Skeletal muscle satellite cell (primary cell): ENCODE measurements around the gene MDGA2.
"Not testable (repeated sequence)": the region's sequence is repeated elsewhere in the genome, so short reads cannot be mapped to it uniquely, and the experiment has no call there.

Experiments used
- H3K27me3 ChIP-seq: 2 replicates; pipeline ENCODE4 v1.7.0; 2013; ENCODE audit warnings: low read length; ENCODE audit not compliant: control insufficient read depth, insufficient read depth
- H3K36me3 ChIP-seq: 2 replicates; pipeline ENCODE4 v1.7.0; 2013; ENCODE audit warnings: mild to moderate bottlenecking, control low read depth, low read length; ENCODE audit not compliant: insufficient read depth
- H3K4me1 ChIP-seq: 2 replicates; pipeline ENCODE4 v1.7.0; 2013; ENCODE audit warnings: low read length; ENCODE audit not compliant: control insufficient read depth, insufficient read depth
- H3K4me2 ChIP-seq: 2 replicates; pipeline ENCODE4 v1.7.0; 2013; ENCODE audit warnings: mild to moderate bottlenecking, low read length
- H3K4me3 ChIP-seq: 2 replicates; pipeline ENCODE4 v1.7.0; 2013; ENCODE audit warnings: low read length
- H3K9ac ChIP-seq: 2 replicates; pipeline ENCODE4 v1.7.0; 2013; ENCODE audit warnings: mild to moderate bottlenecking, low read depth, low read length, moderate library complexity
- H3K9me3 ChIP-seq: replicated peaks from 2 replicates; pipeline ENCODE4 v1.7.0; 2013; ENCODE audit warnings: mild to moderate bottlenecking, control low read depth, low read length

MDGA2 gene

DNA sequence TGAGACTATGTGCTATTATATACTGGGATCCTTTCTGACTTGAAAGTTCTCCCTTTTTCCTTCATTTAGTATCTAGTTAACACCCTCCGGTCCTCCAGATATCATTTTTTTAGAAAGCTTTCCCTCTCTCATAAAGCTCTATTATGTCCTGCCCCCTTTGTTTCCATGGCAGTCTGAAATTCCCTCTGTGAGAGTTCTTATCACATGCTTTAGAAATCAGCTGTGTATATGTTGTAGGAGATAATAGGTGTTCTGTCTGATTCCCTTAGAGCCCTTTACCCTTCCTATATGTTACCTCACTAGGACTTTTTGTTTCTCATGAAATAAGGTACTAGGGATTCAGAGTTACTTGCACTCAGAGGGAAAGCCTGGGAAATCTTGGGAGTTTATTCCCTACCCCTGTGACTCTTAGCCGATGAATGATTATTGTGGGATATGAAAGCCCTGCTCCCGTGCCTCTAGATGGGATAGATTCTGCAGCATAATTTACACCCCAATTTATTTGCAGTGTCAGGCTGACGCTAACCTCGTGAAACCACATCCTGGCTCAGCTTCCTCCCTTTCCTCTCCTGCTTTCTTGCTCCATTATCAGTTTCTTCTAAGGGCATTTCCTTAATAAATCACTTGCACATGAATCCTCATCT lies 448.4 kb downstream of the MDGA2 start:
- no peaks in the 10 kb centered on the region for H3K36me3 ChIP-seq
- H3K27me3 ChIP-seq = no peaks in the 10 kb centered on the region
- H3K4me2 ChIP-seq = no peak overlapping the region
- H3K9ac ChIP-seq = no peak overlapping the region
- no peaks in the 10 kb centered on the region for H3K9me3 ChIP-seq
- H3K4me3 ChIP-seq = no peak overlapping the region
- no peaks in the 10 kb centered on the region for H3K4me1 ChIP-seq

DNA sequence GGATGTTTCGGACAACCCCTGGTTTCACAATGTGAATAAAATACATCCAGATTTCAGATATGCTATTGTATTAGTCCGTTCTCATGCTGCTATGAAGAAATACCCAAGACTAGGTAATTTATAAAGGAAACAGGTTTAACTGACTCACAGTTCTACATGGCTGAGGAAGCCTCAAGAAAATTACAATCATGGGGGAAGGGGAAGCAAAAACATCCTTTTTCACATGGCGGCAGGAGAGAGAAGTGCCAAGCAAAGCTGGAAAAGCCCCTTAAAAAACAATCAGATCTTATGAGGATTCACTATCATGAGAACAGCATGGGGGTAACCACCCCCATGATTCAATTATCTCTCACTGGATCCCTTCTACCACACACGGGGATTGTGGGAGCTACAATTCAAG lies 451.7 kb downstream of the MDGA2 start:
- H3K36me3 ChIP-seq = no peaks in the 10 kb centered on the region
- H3K9me3 ChIP-seq = no peaks in the 10 kb centered on the region
- no peak overlapping the region for H3K9ac ChIP-seq
- H3K4me1 ChIP-seq = no peaks in the 10 kb centered on the region
- H3K4me2 ChIP-seq = no peak overlapping the region
- H3K4me3 ChIP-seq = no peak overlapping the region
- H3K27me3 ChIP-seq = no peaks in the 10 kb centered on the region

- H3K4me1 ChIP-seq = no peaks in the 10 kb centered on the region
- H3K9me3 ChIP-seq = peaks cover 4% of the 10 kb centered on the region
- H3K4me3 ChIP-seq = no peak overlapping the region
- no peaks in the 10 kb centered on the region for H3K36me3 ChIP-seq
- H3K4me2 ChIP-seq = no peak overlapping the region
- no peak overlapping the region for H3K9ac ChIP-seq
- no peaks in the 10 kb centered on the region for H3K27me3 ChIP-seq
Measured at GRCh38 chr14:47220096-47220495, 455.3 kb downstream of the MDGA2 start.

DNA sequence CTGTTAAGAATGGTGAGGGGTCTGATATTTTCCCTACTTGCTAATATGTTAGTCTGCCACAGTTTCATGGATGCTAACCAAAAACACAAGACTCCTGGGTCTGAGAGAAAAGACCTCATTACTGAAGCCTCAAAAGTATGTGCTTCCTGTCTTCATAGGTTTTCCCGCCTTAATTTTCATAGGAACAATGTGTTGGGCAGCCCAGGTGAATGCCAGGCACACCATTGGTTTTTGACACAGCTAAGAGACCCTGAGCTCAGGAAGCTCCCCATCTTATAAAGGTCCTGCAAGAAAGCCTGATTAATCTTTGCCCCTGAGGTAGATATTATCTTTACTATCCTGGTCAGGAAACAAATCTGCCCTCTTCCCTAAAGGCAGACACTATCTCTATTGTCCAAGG lies 464.1 kb downstream of the MDGA2 start:
- no peak overlapping the region for H3K4me2 ChIP-seq
- H3K27me3 ChIP-seq = no peaks in the 10 kb centered on the region
- H3K36me3 ChIP-seq = no peaks in the 10 kb centered on the region
- H3K4me1 ChIP-seq = no peaks in the 10 kb centered on the region
- H3K9me3 ChIP-seq = peaks cover 7% of the 10 kb centered on the region
- H3K9ac ChIP-seq = no peak overlapping the region
- no peak overlapping the region for H3K4me3 ChIP-seq

GRCh38 chr14:47210099-47210498 lies 465.3 kb downstream of the MDGA2 start:
- H3K36me3 ChIP-seq = no peaks in the 10 kb centered on the region
- no peaks in the 10 kb centered on the region for H3K4me1 ChIP-seq
- no peak overlapping the region for H3K4me3 ChIP-seq
- no peaks in the 10 kb centered on the region for H3K27me3 ChIP-seq
- H3K4me2 ChIP-seq = no peak overlapping the region
- peaks cover 4% of the 10 kb centered on the region for H3K9me3 ChIP-seq
- no peak overlapping the region for H3K9ac ChIP-seq

- Histone ChIP-seq H3K4me1 (no peaks in the 10 kb centered on the region), H3K4me3 (no peak overlapping the region), H3K4me2 (no peak overlapping the region), H3K9me3 (peaks cover 4% of the 10 kb centered on the region), H3K9ac (no peak overlapping the region), H3K36me3 (no peaks in the 10 kb centered on the region), H3K27me3 (no peaks in the 10 kb centered on the region)
Measured at GRCh38 chr14:47208434-47208833, 467.0 kb downstream of the MDGA2 start.

DNA sequence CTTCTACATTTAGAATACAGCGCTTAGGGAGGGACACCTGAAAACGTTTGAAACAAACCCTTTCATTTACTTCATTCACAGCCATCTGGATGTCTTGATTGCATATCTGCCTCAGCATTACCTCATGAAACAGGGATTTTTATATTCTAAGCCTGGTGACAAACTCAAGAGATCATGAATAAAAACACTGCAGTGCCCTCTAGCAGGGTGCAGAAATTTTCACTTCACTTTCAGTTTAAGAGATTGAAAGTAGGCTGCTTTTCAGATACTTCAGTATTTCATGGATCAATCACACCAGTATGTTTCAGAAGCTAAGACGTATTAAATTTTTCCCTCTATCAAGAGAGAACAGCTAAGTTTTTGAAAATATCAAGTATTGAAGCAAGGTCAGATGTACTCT lies 467.8 kb downstream of the MDGA2 start:
- Histone ChIP-seq H3K27me3 (no peaks in the 10 kb centered on the region), H3K9me3 (peaks cover 4% of the 10 kb centered on the region), H3K4me2 (no peak overlapping the region), H3K36me3 (no peaks in the 10 kb centered on the region), H3K4me3 (no peak overlapping the region), H3K4me1 (no peaks in the 10 kb centered on the region), H3K9ac (no peak overlapping the region)

- Histone ChIP-seq H3K4me3 (no peak overlapping the region), H3K36me3 (no peaks in the 10 kb centered on the region), H3K4me1 (no peaks in the 10 kb centered on the region), H3K9ac (no peak overlapping the region), H3K4me2 (no peak overlapping the region), H3K27me3 (no peaks in the 10 kb centered on the region), H3K9me3 (peaks cover 5% of the 10 kb centered on the region)
Measured at GRCh38 chr14:47200740-47201139, 474.7 kb downstream of the MDGA2 start.

DNA sequence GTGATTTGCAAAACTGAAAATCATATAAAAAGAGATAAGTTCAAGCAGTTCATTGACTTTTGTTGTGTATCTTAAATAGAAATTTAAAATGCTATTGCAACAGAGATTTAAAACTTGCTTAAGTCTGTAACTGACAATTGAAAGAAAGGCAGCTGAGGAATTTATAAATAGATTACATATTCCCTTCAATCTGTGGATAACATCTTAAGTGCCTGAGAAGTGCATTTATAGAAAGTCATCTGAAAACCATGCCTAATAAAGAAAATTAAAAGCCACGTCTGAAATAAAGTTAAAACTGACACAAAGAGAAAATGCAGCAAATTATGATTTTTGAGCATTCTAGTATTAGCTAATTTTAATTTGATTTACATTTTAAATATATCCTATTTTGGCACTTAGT lies 479.8 kb downstream of the MDGA2 start:
- Histone ChIP-seq H3K4me2 (no peak overlapping the region), H3K9ac (no peak overlapping the region), H3K36me3 (no peaks in the 10 kb centered on the region), H3K4me3 (no peak overlapping the region), H3K27me3 (no peaks in the 10 kb centered on the region), H3K4me1 (no peaks in the 10 kb centered on the region), H3K9me3 (peaks cover under 1% of the 10 kb centered on the region)

DNA sequence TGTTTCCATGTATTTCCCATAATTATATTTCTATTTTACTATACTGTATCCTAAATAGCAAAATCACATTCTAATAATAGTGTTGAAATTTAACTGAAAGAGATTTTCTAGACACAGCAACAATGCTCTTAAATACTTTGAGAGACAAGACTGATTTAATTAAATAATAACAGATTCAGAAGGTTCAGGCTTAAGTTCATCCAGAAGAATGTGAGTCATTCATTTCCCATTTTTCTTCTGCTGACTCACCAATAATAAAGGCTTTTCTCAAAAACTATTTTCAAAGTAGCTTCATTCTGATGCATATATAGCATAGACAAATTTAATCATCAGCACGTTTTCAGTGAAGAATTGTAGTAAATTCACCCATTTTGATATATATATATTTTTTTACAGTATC lies 481.4 kb downstream of the MDGA2 start:
- no peak overlapping the region for H3K9ac ChIP-seq

DNA sequence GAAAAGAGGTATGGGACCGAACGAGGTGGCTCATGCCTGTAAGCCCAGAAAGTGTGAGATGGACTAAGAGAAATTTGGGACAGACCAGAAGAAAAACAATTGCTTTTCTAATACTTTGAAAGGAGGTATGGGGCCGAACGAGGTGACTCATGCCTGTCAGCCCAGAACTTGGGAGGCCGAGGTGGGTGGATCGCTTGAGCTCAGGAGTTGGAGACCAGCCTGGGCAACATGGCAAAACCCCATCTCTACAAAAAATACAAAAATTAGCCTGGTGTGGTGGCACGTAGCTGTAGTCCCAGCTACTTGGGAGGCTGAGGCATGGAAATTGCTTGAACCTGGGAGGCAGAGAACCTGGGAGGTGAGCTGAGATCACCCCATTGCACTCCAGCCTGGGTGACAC lies 483.2 kb downstream of the MDGA2 start:
- not testable (repeated sequence) for H3K4me2 ChIP-seq, H3K9me3 ChIP-seq, H3K9ac ChIP-seq, H3K27me3 ChIP-seq, H3K4me1 ChIP-seq, H3K4me3 ChIP-seq, H3K36me3 ChIP-seq

More for the DNA sequence above, 481.4 kb downstream of the MDGA2 start:
- no peaks in the 10 kb centered on the region for H3K36me3 ChIP-seq
- no peak overlapping the region for H3K4me3 ChIP-seq
- no peaks in the 10 kb centered on the region for H3K27me3 ChIP-seq
- H3K4me2 ChIP-seq = no peak overlapping the region
- no peaks in the 10 kb centered on the region for H3K9me3 ChIP-seq
- H3K4me1 ChIP-seq = no peaks in the 10 kb centered on the region

GRCh38 chr14:47191700-47192099 lies 483.7 kb downstream of the MDGA2 start:
- Histone ChIP-seq H3K4me1 (no peaks in the 10 kb centered on the region), H3K4me2 (no peak overlapping the region), H3K9me3 (no peaks in the 10 kb centered on the region)

More at GRCh38 chr14:47191700-47192099, 483.7 kb downstream of the MDGA2 start:
- Histone ChIP-seq H3K9ac (no peak overlapping the region), H3K36me3 (no peaks in the 10 kb centered on the region), H3K27me3 (no peaks in the 10 kb centered on the region), H3K4me3 (no peak overlapping the region)
